GM12872 (cell line): Measurements from ENCODE around the gene CXCL14.

ENCODE experiments used
- CTCF ChIP-seq: IDR thresholded peaks from 3 replicates; pipeline ENCODE4 v1.5.1; 2011; ENCODE audit warnings: low read depth, mild to moderate bottlenecking, low read length, moderate library complexity; ENCODE audit not compliant: insufficient read depth

The CXCL14 gene

GRCh38 chr5:135547590-135548254 lies 31.1 kb downstream of the CXCL14 start:
- no peak for TF ChIP-seq CTCF

DNA sequence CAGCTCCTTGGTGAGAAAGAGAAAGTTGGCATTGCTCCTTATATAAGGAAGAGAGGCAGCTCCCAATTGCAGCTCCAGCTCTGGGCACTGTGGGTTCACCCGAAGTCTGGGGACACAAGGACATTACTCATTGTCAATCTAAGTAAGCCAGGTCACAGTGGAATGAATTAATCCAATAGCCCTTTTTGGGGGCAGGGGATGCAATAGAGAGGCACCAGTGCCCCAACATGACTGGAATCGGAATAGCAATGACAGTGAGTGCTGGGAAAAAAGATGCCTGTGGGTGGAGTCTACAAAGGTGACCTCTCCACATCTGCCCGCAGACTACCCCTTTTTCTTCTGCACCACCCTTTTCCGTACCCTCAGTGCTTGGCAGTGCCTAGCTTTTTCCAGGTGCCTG lies 31.9 kb downstream of the CXCL14 start:
- TF ChIP-seq CTCF, result no peak

DNA sequence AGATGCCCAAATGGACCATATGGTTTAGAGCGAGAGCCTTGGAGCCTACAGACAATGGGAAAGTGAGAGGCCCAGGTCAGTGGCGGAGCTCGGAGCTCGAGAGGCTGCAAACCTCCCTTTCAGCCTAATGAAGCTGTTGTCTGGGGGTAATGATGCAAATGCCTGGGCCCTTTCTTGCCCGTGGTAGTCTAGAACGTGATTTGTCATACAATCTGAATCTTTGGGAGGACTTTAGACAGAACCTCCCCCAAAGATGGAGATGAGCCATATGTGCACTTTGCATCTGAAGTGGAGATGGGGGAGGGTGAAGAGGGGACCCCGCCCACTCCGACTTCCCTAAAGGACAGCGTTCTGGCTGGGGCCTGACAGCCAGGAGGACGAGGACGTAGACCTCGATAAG lies 32.7 kb downstream of the CXCL14 start:
- TF ChIP-seq CTCF, result no peak

GRCh38 chr5:135545099-135545498 lies 33.7 kb downstream of the CXCL14 start:
- TF ChIP-seq CTCF, result no peak

DNA sequence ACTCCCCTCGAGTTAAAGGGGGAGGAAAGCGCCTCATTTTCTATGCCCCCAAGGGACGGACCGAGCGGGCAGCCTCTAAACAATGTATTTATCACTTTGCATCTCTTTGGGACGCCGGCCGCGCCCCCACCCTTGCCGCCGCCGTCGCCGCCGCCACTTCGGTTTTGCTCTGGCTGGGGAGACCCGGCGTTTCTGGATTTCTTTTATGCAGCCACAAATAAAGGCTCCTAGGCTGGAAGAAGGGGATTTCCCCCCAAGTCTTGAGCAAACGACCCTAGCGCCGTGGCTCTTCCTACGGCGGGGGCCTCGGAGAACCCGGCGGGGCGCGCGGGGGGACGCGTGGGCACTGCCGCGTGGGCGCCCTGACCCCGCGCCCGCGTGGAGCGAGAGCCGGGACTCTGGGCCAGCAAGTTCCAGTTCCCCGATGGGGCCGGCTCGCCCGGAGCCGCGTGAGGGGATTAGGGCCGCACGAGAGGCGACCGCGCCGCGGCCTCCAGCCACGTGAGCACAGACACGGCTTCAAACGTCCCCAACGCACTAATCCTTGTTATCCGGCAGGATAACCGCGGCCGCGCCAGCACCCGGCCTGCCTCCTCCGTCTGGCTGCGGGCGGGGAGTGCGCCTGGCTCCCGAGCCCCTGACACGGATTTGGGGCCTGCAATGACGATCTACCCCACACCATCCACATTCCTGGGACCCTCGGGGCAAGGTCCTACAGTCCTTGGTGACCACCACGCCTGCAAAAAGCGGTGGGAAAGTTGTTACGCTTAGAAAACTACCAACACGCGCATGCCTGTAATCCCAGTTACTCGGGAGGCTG lies 35.1 kb downstream of the CXCL14 start:
- TF ChIP-seq CTCF, result no peak

DNA sequence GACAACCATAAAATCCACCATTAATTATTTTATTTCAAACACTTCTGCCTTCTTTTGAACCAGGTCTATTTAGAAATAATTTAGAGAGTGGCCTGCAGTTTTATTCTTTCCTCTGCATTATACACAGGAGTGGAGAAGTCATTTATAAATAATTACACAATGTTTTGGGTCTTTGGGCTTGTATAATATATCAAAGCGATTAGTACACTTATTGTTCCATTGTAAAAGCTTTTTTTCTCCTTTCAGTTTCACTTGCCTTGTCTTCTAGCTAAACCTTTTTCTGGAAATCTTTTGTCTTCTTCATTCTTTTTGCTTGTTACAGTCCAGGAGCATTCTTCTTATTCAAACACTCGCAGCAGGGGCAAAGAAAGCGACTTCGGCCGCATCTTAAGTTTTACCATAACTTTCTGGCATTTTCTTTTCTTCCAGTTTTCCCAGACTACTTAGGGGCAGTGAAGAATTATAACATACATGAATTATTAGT lies 35.7 kb downstream of the CXCL14 start:
- TF ChIP-seq CTCF, result no peak

GRCh38 chr5:135541807-135542502 lies 36.8 kb downstream of the CXCL14 start:
- TF ChIP-seq CTCF, result no peak
